Endothelial cell of umbilical vein (primary cell): ENCODE measurements around the gene CRYBB2. TPM values are rescaled to one million over a fixed set of nuclear protein-coding genes. Genes with fewer than 3 reads are reported as not detected.

Experiments used
- BruUV-seq: library from RNA; stranded (reverse); fragments of 400-500 nt; replicated peaks from 2 replicates; lab custom pipeline; 2021; lab: Mats Ljungman, UMichigan
- CTCF ChIA-PET: fragments of 300-600, 350-600 bp; sonication (Branson Sonifier 250); formaldehyde crosslinking; loops from one replicate; lab custom pipeline; 2021; ENCODE audit warnings: antibody characterized with exemption, inconsistent platforms; lab: Charles Lee
- POLR2A ChIA-PET: fragments of 300-600, 350-600 bp; sonication (Branson Sonifier 250); formaldehyde crosslinking; loops from one replicate; lab custom pipeline; 2021; ENCODE audit warnings: antibody characterized with exemption, inconsistent platforms; lab: Charles Lee
- DNase-seq: peaks from one replicate; pipeline ENCODE4 v3.0.0-alpha.2; 2011; ENCODE audit warnings: low read depth, low spot score
- FAIRE-seq: peaks from 2 replicates; lab custom pipeline; 2011; peaks lifted over from hg19 to GRCh38; lab: Jason Lieb, UNC
- H2AFZ ChIP-seq: 2 replicates; pipeline ENCODE4 v1.6.0; 2012; ENCODE audit warnings: low read depth, low read length, control low read depth, inconsistent platforms
- H3K27ac ChIP-seq: 2 replicates; pipeline ENCODE4 v1.5.1; 2011; ENCODE audit warnings: low read depth, mild to moderate bottlenecking, control low read depth, low read length, moderate library complexity; ENCODE audit not compliant: insufficient read depth
- H3K27me3 ChIP-seq, 2 experiments: 2 replicates each; pipeline versions ENCODE4 v1.6.0 to v1.6.1; 2011; ENCODE audit warnings: low read length in 2 of 2, mixed read lengths in 1 of 2; ENCODE audit not compliant: control insufficient read depth in 2 of 2, insufficient read depth in 2 of 2
- H3K36me3 ChIP-seq, 2 experiments: 2 replicates in 1 of 2; 3 replicates in 1 of 2; pipeline ENCODE4 v1.5.1; 2011; ENCODE audit warnings: low read length in 2 of 2, mild to moderate bottlenecking in 1 of 2, moderate library complexity in 1 of 2; ENCODE audit not compliant: control insufficient read depth in 2 of 2, insufficient read depth in 2 of 2; ENCODE audit errors: extremely low read depth in 1 of 2
- H3K4me1 ChIP-seq: 3 replicates; pipeline ENCODE4 v1.5.1; 2011; ENCODE audit warnings: mild to moderate bottlenecking, low read length; ENCODE audit not compliant: control insufficient read depth, insufficient read depth; ENCODE audit errors: extremely low read depth
- H3K4me2 ChIP-seq: 2 replicates; pipeline ENCODE4 v1.6.1; 2011; ENCODE audit warnings: low read length, control low read depth, mixed read lengths; ENCODE audit not compliant: insufficient read depth
- H3K4me3 ChIP-seq, 3 experiments: fragments of 200-600 bp in 1 of 3; sonication (generic), shearing (Covaris generic) in 1 of 3; replicated peaks in 1 of 3; 2 replicates each; pipeline ENCODE4 v1.5.1; 2011 to 2016; ENCODE audit warnings: control low read depth in 3 of 3, low read length in 3 of 3, mild to moderate bottlenecking in 2 of 3, inconsistent platforms in 1 of 3, low read depth in 1 of 3, moderate library complexity in 1 of 3; ENCODE audit not compliant: insufficient read depth in 1 of 3
- H3K79me2 ChIP-seq: 2 replicates; pipeline ENCODE4 v1.6.0; 2012; ENCODE audit warnings: low read length, inconsistent platforms; ENCODE audit not compliant: control insufficient read depth, insufficient read depth
- H3K9ac ChIP-seq: replicated peaks from 2 replicates; pipeline ENCODE3; 2011; ENCODE audit warnings: low read length, control low read depth; ENCODE audit not compliant: insufficient read depth; ENCODE audit errors: extremely low read depth
- H3K9me1 ChIP-seq: replicated peaks from 3 replicates; pipeline ENCODE4 v1.6.0; 2011; ENCODE audit warnings: mild to moderate bottlenecking, low read length; ENCODE audit not compliant: control insufficient read depth, insufficient read depth; ENCODE audit errors: extremely low read depth
- H3K9me3 ChIP-seq: replicated peaks from 2 replicates; pipeline ENCODE4 v1.5.1; 2012; ENCODE audit warnings: low read length, inconsistent platforms; ENCODE audit not compliant: control insufficient read depth, insufficient read depth
- H4K20me1 ChIP-seq: replicated peaks from 2 replicates; pipeline ENCODE3; 2011; ENCODE audit warnings: mild to moderate bottlenecking, low read length; ENCODE audit not compliant: control insufficient read depth, insufficient read depth; ENCODE audit errors: extremely low read depth
- CTCF ChIP-seq, 2 donors: IDR thresholded peaks; 1 replicate in 1 of 2; 2 replicates in 1 of 2; pipeline ENCODE4 v1.5.1; 2011; ENCODE audit warnings: low read length in 2 of 2, mild to moderate bottlenecking in 2 of 2, moderate library complexity in 2 of 2, control low read depth in 1 of 2, inconsistent platforms in 1 of 2, low read depth in 1 of 2; ENCODE audit not compliant: insufficient read depth in 1 of 2; ENCODE audit errors: extremely low read depth in 1 of 2
- EZH2 ChIP-seq: IDR thresholded peaks from 2 replicates; pipeline ENCODE4 v1.6.1; 2012; ENCODE audit warnings: borderline replicate concordance, low read depth, mild to moderate bottlenecking, moderate library complexity, low read length, inconsistent platforms; ENCODE audit not compliant: severe bottlenecking
- FOS ChIP-seq: IDR thresholded peaks from 2 replicates; pipeline ENCODE4 v1.6.1; 2011; ENCODE audit warnings: mild to moderate bottlenecking, low read length, moderate library complexity, borderline replicate concordance; ENCODE audit not compliant: insufficient read depth
- GATA2 ChIP-seq: IDR thresholded peaks from 2 replicates; pipeline ENCODE4 v1.7.0; 2011; ENCODE audit warnings: low read depth, mild to moderate bottlenecking, moderate library complexity, mixed read lengths, low read length; ENCODE audit not compliant: insufficient read length, insufficient read depth
- JUN ChIP-seq: IDR thresholded peaks from 2 replicates; pipeline ENCODE4 v1.6.1; 2011; ENCODE audit warnings: borderline replicate concordance, low read depth; ENCODE audit not compliant: insufficient read length, insufficient read depth
- MAX ChIP-seq: IDR thresholded peaks from 2 replicates; pipeline ENCODE4 v1.6.1; 2011; ENCODE audit not compliant: insufficient read depth, insufficient read length
- MYC ChIP-seq: IDR thresholded peaks from one replicate; pipeline ENCODE4 v1.6.1; 2011; ENCODE audit warnings: mild to moderate bottlenecking, low read depth, low read length
- POLR2A ChIP-seq: IDR thresholded peaks from 2 replicates; pipeline ENCODE4 v1.6.1; 2012; ENCODE audit warnings: low read depth, mild to moderate bottlenecking, control low read depth, low read length
- POLR2AphosphoS5 ChIP-seq: IDR thresholded peaks from 2 replicates; pipeline ENCODE4 v1.6.1; 2012; ENCODE audit warnings: low read depth, mild to moderate bottlenecking, control low read depth, low read length, moderate library complexity; ENCODE audit not compliant: insufficient read depth
- dilution Hi-C: fragments of 300-500 bp; cut with MboI; formaldehyde crosslinking; loops from one replicate; pipeline ENCODE4 v1.15.0; 2019; ENCODE audit warnings: low sequenced_read_pairs; ENCODE audit not compliant: extremely low pct_ligation_motif_present
- intact Hi-C: fragments of 100-400 bp; cut with micrococcal nuclease; formaldehyde crosslinking; loops from one replicate; pipeline ENCODE4 v1.10.0; 2022
- polyA plus RNA-seq, 4 experiments: library from polyadenylated mRNA; depleted of rRNA in 3 of 4; stranded (reverse) in 3 of 4; unstranded in 1 of 4; fragments of >200 nt; gene quantifications; 2 replicates each; pipeline versions ENCODE4 v1.2.1 to v1.2.3, GENCODE V29; 2011 to 2012; ENCODE audit warnings: missing spikeins in 1 of 4
- total RNA-seq: library from RNA; stranded (reverse); gene quantifications from 2 replicates; pipeline ENCODE4 v1.2.3, GENCODE V29; 2021

Gene CRYBB2
- total and polyA plus RNA-seq, 2 donors (not counting 3 experiments of a cell fraction or from before 2014, with no cell fraction given), result 0.36 to 1.4 TPM

DNA sequence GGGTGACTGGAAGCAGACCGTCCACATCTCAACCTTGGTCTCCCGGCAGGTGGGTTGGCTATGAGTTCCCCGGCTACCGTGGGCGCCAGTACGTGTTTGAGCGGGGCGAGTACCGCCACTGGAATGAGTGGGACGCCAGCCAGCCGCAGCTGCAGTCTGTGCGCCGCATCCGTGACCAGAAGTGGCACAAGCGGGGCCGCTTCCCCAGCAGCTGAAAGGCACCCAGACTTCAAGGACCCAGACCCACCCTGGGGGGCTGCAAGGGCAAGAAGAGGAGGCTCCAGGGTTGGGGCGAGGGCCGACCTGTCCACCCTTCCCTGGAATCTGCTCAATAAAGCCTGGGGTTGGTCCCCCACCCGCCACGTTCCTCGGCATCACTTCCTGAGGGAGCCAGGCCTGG, 12.4 kb upstream of the CRYBB2 start:
- no peaks in the 10 kb centered on the region for H3K9me1 ChIP-seq
- H3K9me3 ChIP-seq, result no peaks in the 10 kb centered on the region
- TF ChIP-seq JUN (no peak), FOS (no peak), POLR2A (no peak), CTCF (IDR thresholded peaks at IDR 0.05; ENCODE audit: extremely low read depth in 1 of 2, insufficient read depth in 1 of 2, low read depth in 1 of 2, low read length in 2 of 2) (no peak), GATA2 (no peak), MAX (no peak), POLR2AphosphoS5 (no peak), MYC (no peak), EZH2 (no peak)
- POLR2A ChIA-PET, result no interaction called here
- no peak overlapping the region for H3K27ac ChIP-seq
- H4K20me1 ChIP-seq, result no peaks in the 10 kb centered on the region
- no TSS peak for BruUV-seq
- H3K36me3 ChIP-seq, result no peaks in the 10 kb centered on the region
- dilution Hi-C loops (no loop called here), intact Hi-C loops (no loop called here)
- H3K4me1 ChIP-seq, result no peaks in the 10 kb centered on the region
- CTCF ChIA-PET, result no interaction called here
- DNase-seq (no peak), FAIRE-seq (no peak)
- H2AFZ ChIP-seq, result no peak overlapping the region
- no peak overlapping the region for H3K9ac ChIP-seq
- H3K4me3 ChIP-seq, result no peak overlapping the region
- no peak overlapping the region for H3K4me2 ChIP-seq
- no peaks in the 10 kb centered on the region for H3K79me2 ChIP-seq
- no peaks in the 10 kb centered on the region for H3K27me3 ChIP-seq
